Neural cell (in vitro differentiated cells): ENCODE measurements around the gene ITGB1BP1. TPM values are rescaled to one million over a fixed set of nuclear protein-coding genes. Genes with fewer than 3 reads are reported as not detected.
A peak's percentile ranks its signal among the peaks of the same experiment; 100 is the strongest.

Experiments
- H2AFZ ChIP-seq: fragments of 200-600, 300-800 bp; sonication (generic), shearing (Covaris generic); 2 replicates; pipeline ENCODE4 v1.6.0; 2014; ENCODE audit warnings: low read depth, mild to moderate bottlenecking, antibody characterized with exemption, low read length, moderate library complexity
- H3F3A ChIP-seq: fragments of 200-600 bp; shearing (Covaris generic); 2 replicates; pipeline ENCODE4 v1.6.1; 2016; ENCODE audit warnings: mild to moderate bottlenecking, moderate library complexity, mixed read lengths, antibody characterized with exemption, low read length; ENCODE audit not compliant: insufficient read depth, poor library complexity, severe bottlenecking
- H3K27ac ChIP-seq: fragments of 200-600, 300-800 bp; sonication (generic), shearing (Covaris generic); 2 replicates; pipeline ENCODE4 v1.5.1; 2014; ENCODE audit warnings: mild to moderate bottlenecking, low read length, moderate library complexity
- H3K27me3 ChIP-seq: fragments of 300-800, 200-600 bp; sonication (generic), shearing (Covaris generic); 2 replicates; pipeline ENCODE4 v1.6.0; 2014; ENCODE audit warnings: mild to moderate bottlenecking, low read depth, low read length, moderate library complexity; ENCODE audit not compliant: insufficient read depth
- H3K36me3 ChIP-seq: fragments of 300-800, 200-600 bp; sonication (generic), shearing (Covaris generic); 2 replicates; pipeline ENCODE4 v1.5.1; 2014; ENCODE audit warnings: mild to moderate bottlenecking, antibody characterized with exemption, low read length, moderate library complexity; ENCODE audit not compliant: insufficient read depth
- H3K4me2 ChIP-seq: fragments of 300-800, 200-600 bp; sonication (generic), shearing (Covaris generic); 2 replicates; pipeline ENCODE4 v1.6.0; 2014; ENCODE audit warnings: mild to moderate bottlenecking, low read length
- H3K4me3 ChIP-seq: fragments of 300-800, 200-600 bp; sonication (generic), shearing (Covaris generic); 2 replicates; pipeline ENCODE4 v1.5.1; 2014; ENCODE audit warnings: mild to moderate bottlenecking, low read length, moderate library complexity
- H3K79me2 ChIP-seq: fragments of 200-600 bp; shearing (Covaris generic); replicated peaks from 2 replicates; pipeline ENCODE4 v1.6.0; 2014; ENCODE audit warnings: mild to moderate bottlenecking, low read length, moderate library complexity; ENCODE audit not compliant: insufficient read depth
- H3K9ac ChIP-seq: fragments of 300-800, 200-600 bp; sonication (generic), shearing (Covaris generic); 2 replicates; pipeline ENCODE4 v1.6.1; 2016; ENCODE audit warnings: mild to moderate bottlenecking, low read length, mixed read lengths
- H3K9me2 ChIP-seq: fragments of 200-600 bp; shearing (Covaris generic); 2 replicates; pipeline ENCODE4 v1.6.1; 2016; ENCODE audit warnings: mild to moderate bottlenecking, low read length, mixed read lengths; ENCODE audit not compliant: insufficient read depth
- H3K9me3 ChIP-seq: fragments of 200-600, 300-800 bp; sonication (generic), shearing (Covaris generic); 2 replicates; pipeline ENCODE4 v1.6.1; 2016; ENCODE audit warnings: mild to moderate bottlenecking, mixed run types, low read length, moderate library complexity, mixed read lengths
- H4K20me1 ChIP-seq: fragments of 200-600 bp; shearing (Covaris generic); 2 replicates; pipeline ENCODE4 v1.6.1; 2016; ENCODE audit warnings: mild to moderate bottlenecking, mixed run types; ENCODE audit not compliant: insufficient read depth
- CTCF ChIP-seq: fragments of 450-650 bp; IDR thresholded peaks from 2 replicates; pipeline ENCODE4 v1.5.1; 2014; ENCODE audit warnings: antibody characterized with exemption, mild to moderate bottlenecking, moderate library complexity; ENCODE audit not compliant: poor library complexity, severe bottlenecking
- EP300 ChIP-seq: fragments of 450-650 bp; conservative IDR thresholded peaks from 2 replicates; pipeline ENCODE4 v1.6.1; 2014; ENCODE audit warnings: antibody characterized with exemption, mild to moderate bottlenecking, moderate library complexity; ENCODE audit not compliant: poor library complexity, severe bottlenecking
- EZH2 ChIP-seq: fragments of 200-600, 300-800 bp; shearing (Covaris generic), sonication (generic); IDR thresholded peaks from 2 replicates; pipeline ENCODE4 v1.6.1; 2014; ENCODE audit warnings: antibody characterized with exemption, low read length, borderline replicate concordance, mild to moderate bottlenecking; ENCODE audit not compliant: insufficient read depth, poor library complexity, severe bottlenecking
- MXI1 ChIP-seq: fragments of 450-650 bp; conservative IDR thresholded peaks from 2 replicates; pipeline ENCODE4 v1.6.1; 2014; ENCODE audit warnings: antibody characterized with exemption, mild to moderate bottlenecking; ENCODE audit not compliant: poor library complexity, severe bottlenecking
- POLR2AphosphoS5 ChIP-seq: IDR thresholded peaks from 2 replicates; pipeline ENCODE4 v1.6.1; 2012
- RAD21 ChIP-seq: fragments of 450-650 bp; conservative IDR thresholded peaks from 2 replicates; pipeline ENCODE4 v1.6.1; 2014; ENCODE audit warnings: antibody characterized with exemption, mild to moderate bottlenecking, moderate library complexity
- REST ChIP-seq: IDR thresholded peaks from 2 replicates; pipeline ENCODE4 v1.6.1; 2012; ENCODE audit warnings: borderline replicate concordance
- SMC3 ChIP-seq: fragments of 450-650 bp; conservative IDR thresholded peaks from 2 replicates; pipeline ENCODE4 v1.6.1; 2014; ENCODE audit warnings: antibody characterized with exemption, mild to moderate bottlenecking, moderate library complexity; ENCODE audit not compliant: poor library complexity
- TAF1 ChIP-seq: IDR thresholded peaks from 2 replicates; pipeline ENCODE4 v1.6.1; 2012; ENCODE audit warnings: low read depth
- polyA plus RNA-seq: library from polyadenylated mRNA; depleted of rRNA; stranded (reverse); fragments of >200 nt; gene quantifications from 2 replicates; pipeline ENCODE4 v1.2.3, GENCODE V29; 2014

The ITGB1BP1 gene
- polyA plus RNA-seq, 1 donor from 2014 or later, result 98.0 TPM

DNA sequence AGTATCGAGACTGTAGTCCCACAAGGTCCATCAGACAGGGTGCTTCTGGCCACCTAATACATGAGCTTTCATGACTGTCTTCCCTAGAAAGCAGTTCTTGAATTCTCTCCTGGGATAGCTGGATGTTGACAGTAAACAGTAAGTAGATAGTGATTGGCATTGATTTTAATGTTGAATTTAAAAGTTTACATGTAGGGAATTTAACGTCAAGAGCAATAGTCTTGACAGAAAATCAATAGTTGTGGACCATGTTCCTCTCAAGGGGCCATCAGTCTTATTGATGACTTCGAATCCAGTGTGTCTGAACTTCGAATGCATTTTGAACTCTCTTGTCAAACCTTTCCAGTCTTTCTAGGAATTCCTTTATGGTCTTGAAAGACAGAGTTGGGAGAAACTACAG, 63.9 kb downstream of the ITGB1BP1 start (continued):
- TF ChIP-seq CTCF, result no peak

DNA sequence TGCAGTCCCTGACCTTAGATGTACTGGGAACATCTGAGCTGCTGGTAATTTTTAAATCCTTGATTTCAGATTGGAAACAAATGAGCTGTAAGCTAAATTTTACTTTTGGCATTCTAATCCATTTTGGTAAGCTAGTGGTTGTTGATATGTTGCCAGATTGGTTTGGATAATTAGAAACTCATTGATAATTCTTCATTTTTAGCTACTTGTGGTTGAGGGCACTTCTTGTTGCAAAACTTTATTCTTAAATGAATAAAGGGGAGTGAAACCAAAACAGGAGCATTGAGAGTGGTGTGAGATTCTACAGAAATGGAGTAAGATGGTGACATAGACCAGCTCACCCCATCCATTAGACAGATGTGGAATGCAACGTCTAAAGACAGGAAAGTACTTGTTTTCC, 64.5 kb downstream of the ITGB1BP1 start:
- Histone ChIP-seq H3K4me2 (no peak overlapping the region), H2AFZ (no peak overlapping the region), H3K27ac (no peak overlapping the region), H3K27me3 (no peaks in the 10 kb centered on the region), H3F3A (no peaks in the 10 kb centered on the region), H3K4me3 (no peak overlapping the region), H4K20me1 (no peaks in the 10 kb centered on the region), H3K79me2 (no peaks in the 10 kb centered on the region), H3K9me2 (no peaks in the 10 kb centered on the region), H3K9ac (no peak overlapping the region), H3K36me3 (peaks cover 16% of the 10 kb centered on the region), H3K9me3 (no peaks in the 10 kb centered on the region)
- TF ChIP-seq MXI1 (no peak), TAF1 (no peak), EP300 (no peak), RAD21 (no peak), REST (no peak), SMC3 (no peak), CTCF (no peak), EZH2 (no peak), POLR2AphosphoS5 (no peak)

DNA sequence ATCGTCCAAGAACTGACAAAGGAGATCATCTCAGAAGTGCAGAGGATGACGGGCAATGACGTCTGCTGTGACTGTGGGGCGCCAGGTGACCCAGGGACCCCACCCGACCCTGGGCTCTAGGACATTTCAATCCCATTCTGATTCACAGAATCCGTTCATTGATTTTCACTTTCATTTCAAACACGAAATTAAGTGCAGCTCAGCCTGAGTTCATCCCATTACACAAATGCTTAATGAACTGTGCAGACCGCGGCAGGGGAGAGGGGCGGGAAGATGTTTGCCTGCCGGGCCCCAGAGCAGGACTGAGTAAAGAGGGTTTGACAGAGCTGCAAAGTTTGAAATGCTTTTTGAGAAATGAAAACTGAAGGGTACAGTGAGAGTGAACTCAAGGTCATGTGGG, 67.1 kb downstream of the ITGB1BP1 start:
- Histone ChIP-seq H3K4me3 (peak overlapping the region; percentile 3), H3K36me3 (peaks cover 22% of the 10 kb centered on the region), H3K9ac (peak overlapping the region; percentile 13), H3K9me3 (no peaks in the 10 kb centered on the region), H3K27me3 (no peaks in the 10 kb centered on the region), H2AFZ (no peak overlapping the region), H3F3A (no peaks in the 10 kb centered on the region), H4K20me1 (no peaks in the 10 kb centered on the region), H3K79me2 (no peaks in the 10 kb centered on the region), H3K27ac (peak overlapping the region; percentile 8), H3K4me2 (no peak overlapping the region), H3K9me2 (no peaks in the 10 kb centered on the region)
- TF ChIP-seq TAF1 (no peak), REST (no peak), CTCF (no peak), MXI1 (no peak), RAD21 (no peak), EZH2 (no peak), SMC3 (no peak), POLR2AphosphoS5 (no peak), EP300 (no peak)
